ENCODE measurements around the gene NUP214.
"Not testable (repeated sequence)": the region's sequence is repeated elsewhere in the genome, so short reads cannot be mapped to it uniquely, and the experiment has no call there.

Gene NUP214

DNA sequence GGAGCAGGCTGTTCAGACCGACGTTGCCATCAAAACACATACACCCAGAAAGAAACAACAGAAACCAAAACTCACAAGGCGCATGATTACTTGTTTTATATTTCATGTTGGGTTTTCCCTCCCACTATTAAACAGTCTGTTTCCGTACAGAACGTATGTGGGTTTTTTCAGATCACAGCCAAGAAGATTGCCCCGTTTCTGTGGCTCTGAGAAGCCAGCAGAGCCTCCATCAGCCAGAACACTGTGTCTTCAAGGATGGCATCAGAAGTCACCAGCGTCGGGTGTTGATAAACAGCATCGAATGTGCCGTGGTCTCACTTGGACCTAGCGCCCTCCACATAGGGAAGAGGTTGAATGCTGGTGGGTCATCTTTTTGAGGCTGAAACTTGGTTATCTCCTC, 108.2 kb downstream of the NUP214 start:
- DNase-seq = no peak

DNA sequence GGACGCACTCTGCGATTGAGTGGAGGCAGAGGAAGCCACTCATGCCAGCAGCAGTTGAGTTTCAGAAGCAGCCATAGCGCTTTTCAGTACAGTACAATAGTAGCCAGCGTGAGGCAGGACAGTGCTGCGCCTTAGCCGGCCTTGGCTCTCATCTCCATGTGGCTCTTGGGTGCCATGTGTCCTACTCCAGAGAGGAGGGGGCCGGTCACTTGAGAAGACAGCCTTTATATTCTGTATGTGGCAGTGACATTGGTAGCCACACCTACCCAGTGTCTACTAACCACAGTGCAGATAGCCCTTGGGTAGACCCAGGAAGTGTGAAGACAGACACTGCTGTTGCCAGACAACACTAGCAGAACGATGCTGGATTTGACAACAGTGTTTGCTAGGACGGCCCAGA, 108.6 kb downstream of the NUP214 start:
- DNase-seq = no peak

DNA sequence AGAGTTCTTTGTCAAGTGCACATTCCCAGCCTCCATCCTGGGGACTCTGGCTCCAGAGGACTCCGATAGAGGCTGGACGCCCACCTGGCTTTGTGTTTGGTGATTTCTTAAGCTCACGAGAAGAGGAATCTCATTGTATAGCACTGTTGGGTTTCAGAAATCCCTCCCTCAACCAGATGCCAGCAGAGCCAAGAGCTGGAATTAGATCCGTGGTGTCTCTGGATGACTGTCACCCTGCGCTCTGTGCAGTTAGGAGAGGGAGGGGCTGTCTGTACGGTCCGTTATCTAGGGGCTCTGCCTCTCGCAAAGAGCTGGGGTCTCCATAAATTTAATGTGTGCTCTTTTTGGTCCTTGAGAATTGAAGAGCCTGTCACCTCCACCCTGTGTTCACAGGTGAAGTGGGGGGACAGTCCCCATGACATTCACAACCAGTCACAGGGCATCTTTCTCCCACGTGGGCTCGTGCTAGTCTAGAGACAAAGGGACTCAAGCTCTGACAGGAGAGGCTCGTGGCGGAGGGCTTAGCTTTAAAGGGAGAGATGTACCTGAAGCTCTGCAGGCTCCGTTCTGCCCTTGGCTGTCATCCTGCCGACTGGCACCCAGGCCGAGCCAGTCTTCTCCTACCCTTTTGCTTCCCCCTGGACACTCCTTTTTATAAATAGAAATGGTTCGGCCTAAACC, 109.6 kb downstream of the NUP214 start:
- no peak for DNase-seq

DNA sequence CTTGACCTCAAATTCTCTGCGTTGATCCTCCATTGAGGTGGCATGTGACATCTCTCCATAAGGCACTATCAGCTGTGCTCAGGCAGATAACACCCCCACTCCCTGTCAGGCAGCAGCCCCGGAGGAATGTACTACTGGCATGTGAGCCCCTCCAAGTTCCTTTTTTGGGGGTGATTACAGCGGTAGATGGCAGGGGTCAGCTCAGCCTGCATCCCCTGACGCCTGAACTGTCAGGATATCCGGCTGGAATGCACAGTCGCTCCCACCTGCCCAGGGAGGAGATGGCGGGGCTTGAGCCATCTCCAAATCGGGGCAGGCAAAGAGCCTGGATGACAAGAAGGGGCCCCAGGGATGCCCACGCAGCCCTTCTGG, 110.1 kb downstream of the NUP214 start:
- DNase-seq = no peak

DNA sequence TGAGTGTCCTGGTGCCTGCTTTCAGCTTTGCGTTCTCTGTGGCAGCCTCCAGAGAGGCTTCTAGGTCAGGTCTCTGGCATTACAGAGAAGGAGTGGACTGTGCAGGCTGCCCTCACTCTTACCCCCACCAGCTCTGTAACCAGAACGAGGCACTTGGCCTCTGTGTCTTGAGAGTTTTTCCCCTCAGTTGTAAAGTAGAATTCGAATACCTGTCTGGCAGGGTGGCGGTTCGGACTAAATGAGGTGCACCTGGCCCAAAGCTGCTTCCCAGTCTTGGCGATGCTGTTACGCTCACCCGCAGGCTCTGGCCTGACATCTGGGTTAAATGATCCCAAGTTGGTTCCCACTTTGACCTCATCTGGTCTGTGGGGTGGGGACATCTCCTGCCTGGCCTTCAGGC, 110.8 kb downstream of the NUP214 start:
- no peak for DNase-seq

DNA sequence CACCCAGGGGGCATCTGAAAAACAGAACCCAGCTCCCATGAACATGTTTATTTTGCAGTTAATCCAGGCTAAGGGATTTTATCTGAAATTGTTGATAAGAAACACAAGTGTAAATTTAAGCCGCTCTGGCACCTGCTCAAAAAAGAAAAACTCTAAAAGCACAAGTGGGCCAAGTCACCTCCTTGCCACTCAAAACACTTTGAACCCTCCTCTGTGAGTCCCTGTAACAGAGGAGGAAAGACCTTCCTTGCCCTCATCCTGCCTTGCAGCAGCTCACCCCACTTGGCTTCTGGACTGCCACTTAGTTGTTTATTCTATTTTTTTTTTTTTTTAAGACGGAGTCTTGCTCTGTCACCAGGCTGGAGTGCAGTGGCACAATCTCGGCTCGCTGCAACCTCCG, 111.4 kb downstream of the NUP214 start:
- DNase-seq = no peak

DNA sequence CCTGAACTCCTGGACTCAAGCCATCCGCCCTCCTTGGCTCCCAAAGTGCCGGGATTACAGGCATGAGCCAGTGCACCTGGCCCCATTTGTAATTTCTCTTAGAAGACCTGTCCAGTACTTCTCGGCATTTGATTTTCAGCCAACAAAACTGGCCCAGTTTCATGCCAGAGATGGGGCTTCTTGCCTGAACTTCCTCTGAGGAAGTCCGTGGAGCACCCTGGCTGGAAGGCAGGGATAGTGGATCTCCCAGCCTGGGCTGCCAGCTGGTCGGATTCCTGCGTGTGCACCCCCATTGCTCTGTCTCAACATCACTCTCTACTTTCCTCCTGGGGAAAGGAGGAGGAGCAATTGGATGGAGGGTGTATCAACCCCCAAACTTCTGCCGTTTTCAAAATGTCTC, 111.9 kb downstream of the NUP214 start:
- DNase-seq = no peak

DNA sequence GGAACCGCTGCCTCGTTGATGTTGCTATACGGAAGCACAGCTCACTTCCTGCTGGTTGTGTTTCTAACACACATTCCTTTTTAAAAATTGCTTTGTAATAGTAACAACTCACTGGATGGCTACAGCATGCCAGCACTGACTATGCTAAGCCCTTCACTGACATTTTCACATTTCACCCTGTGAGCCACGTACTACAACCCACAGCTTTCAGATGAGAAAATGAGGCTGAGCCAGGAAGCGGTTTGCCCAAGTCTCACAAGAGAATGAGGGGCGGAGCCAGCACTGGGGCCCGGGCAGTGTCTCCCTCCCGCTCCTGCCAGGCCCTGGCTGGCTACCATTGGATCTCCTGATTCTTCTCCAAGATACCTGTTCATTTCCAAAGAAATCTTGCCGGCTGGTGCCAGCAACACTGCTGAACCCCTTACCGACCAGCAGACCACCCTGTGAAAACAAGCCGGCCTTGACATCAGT, 112.6 kb downstream of the NUP214 start:
- peak in 18 of 56 donors; percentile 8 to 55 (median 20) for DNase-seq

DNA sequence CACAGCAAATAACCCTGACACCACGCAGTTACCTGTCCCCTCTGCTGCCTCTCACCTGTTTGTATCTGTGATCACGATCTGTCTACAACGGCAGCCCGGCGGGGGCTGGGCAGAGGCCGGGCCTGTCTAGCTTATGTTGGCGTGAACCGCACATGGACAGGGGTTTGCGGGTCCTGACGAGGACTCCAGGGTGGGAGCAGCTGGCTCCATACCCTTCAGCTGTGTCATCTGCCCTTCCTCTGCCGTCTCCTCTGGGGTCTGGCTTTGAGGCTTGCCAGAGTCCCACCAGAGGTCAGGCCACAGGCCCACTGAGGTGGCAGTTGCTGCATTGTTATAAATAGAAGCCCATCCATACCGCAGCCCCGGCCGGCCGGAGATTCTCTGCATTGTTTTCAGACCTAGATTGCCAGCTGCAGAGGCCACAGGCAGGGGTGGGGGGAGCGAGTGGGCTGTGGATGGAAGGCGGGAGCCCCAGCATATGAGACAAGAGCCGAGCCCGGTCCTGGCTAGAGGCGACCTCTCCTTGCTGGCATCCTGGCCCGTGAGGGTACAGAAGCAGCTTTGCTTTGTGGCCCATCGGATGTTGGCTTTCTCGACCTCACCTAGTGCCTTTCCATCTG, 113.1 kb downstream of the NUP214 start:
- peak in 2 of 56 donors; percentile 14 to 39 for DNase-seq

DNA sequence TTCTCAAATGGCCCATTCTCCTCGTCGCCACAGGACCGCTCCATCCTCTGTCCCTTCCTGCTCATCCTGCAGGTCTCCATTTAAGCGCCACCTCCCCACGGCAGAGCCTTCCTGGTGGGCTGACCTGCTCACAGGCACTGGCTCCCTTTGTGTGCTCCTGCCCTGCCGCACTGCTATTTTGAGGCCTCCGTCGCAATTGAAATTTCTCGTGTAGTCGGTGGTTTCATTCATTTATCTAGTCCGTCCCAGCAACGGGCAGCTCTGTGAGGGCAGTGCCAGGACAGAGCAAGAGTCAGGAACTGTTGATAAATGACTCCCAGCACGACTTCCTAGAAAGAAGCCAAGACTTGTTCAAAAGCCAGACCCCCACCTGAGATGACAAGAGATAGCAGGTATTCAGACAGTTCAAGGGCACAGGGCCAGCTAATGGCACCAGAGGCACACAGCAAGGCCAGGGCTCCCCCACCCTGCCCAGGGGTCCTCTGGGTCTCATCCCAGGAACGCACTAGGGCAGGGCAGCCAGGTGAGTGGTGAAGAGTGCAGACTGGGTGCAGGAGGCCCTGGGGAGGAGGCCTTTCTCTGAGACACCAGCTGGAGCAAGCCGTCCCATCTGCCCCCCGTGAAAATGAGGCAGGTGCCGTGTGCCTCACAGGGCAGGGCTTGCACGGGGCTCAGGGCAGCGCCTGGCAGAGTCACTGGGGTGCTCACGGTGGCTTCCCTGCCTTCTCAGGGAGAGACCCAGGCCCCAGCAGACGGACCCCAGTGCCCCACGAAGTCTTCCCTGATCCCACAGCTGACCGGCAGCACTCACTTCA, 114.0 kb downstream of the NUP214 start:
- no peak for DNase-seq

DNA sequence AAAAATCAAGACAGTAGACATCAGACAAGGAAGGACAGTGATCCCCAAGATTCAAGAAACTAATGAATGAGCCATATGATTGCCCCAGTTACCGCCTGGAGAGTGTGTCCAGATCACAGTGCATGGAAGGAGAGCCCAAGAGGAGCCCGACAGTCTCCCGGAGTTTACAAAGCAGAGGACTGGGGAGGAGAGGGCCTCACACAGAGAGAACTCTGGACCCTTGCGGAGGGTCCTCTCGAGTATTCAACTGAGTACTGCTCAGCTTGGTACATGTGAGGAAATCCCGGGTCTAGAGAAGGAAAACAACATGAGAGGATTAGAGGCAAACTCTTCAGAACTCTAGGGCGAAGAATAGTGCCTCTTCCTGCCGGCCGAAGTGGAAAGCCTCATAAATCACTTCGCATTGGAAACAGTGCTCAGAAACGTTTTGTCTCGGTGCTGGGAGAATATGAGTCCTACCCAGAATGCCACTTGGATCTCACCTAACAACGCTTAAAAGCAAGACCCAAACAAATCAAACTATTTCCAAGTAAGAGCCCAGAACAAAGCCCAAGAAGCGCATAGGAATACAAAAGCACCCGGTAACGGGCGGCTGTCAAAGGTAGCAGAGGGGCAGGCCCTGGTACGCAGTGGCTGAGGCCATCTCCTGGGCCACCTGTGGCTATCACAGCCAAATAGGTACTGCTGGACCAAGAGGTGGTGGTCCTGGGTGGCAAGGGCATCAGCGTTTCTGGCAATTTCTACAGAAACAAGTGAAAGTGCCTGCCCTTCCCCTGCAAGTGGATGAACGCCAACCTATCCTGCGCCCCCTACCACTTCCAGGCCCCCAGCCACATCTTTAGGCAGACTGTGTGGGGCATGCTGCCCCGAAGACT, 114.9 kb downstream of the NUP214 start:
- DNase-seq = no peak

DNA sequence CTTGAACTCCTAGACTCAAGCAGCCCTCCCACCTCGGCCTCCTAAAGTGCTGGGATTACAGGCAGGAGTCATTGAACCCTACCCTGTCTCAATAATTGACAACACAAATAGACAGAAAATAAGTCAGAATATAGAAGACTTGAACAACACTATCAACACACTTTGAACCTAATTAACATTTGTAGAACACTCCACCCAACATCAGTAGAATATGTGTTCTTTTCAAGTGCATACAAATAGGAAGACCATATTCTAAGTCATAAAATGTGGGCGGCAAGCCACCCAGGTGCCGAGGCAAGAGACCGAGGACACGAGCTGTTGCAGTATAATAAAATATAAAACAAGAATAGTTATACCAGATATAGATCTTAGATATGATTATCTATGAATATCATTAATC, 118.9 kb downstream of the NUP214 start:
- not testable (repeated sequence) for DNase-seq

DNA sequence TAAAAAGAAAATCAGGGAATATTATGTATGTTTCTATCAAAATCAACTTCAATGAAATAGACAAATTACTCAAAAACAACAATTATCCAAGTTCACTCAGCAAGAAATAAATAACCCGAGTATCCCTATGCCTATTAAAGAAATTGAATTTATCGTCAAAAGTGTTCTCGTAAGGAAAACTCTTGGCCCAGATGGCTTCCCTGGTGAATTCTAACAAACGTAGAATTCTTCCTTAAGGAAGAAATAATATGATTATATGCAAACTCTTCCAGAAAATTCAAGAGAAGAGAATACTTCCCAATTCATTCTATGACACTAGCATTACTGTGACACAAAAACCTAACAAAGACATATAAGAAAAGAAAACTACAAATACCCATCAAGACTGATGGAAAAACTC, 121.2 kb downstream of the NUP214 start:
- DNase-seq = no peak

DNA sequence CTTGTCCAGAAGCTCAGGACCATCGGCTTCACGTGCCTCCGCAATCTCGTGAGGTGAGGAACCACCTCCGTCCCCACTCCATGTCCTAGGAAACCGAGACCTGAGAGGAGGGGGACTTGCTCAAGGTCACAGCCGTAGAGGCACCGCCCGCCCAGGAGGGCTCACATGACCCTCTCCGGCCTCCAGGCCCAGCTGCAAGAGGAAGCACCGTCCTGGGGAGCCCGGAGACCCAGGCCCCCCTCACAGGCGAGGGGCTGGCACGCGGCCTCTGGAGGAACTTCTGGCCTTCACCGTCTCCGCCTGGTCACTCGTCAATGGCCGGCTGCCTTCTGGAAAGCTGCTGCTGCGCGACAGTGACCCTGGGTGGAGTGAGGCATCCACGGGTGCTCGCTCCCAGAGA, 126.7 kb downstream of the NUP214 start:
- DNase-seq = no peak

DNA sequence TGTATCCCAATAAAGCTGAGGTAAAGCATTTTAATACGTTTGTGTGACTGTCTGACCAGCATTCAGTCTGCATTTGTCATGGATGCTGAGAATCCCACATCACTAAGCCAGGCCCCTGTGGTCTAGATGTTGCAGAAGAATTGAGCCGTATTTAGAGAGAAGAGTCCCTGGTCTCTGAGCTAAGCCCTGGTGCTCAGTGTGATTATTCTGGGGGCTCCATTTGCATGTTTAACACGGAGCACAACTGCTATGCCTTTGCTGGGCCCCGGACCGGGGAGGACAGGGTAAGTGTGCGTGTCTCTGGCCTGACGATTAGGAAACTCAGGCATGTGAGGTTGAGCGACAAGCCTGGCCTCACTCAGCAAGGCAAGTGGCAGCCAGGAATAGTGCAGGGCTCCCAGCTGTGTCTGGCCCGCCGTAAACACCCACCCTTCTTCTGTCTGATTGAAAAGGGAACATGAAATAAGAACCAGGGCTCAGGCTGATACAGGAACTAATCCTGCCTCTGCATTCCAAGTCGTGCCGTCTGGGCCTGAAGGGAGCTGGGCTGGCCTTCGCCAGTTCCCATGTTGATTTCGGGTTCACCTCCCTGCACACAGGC, 128.6 kb downstream of the NUP214 start:
- peak in 16 of 56 donors; percentile 19 to 56 (median 34) for DNase-seq

DNA sequence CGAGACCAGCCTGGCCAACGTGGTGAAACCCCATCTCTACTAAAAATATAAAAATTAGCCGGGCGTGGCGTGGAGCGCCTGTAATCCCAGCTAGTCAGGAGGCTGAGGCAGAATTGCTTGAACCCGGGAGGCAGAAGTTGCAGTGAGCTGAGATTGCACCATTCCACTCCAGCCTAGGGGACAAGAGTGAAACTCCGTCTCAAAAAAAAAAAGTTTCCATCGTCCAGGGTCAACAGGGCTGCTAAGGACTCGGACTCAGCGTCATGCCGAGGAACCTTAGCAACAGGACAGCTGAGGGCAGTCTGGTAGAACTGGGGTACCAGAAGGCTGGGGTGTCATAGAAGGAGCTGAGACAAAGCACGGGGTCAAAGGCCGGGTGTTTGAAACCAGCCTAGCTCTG, 129.2 kb downstream of the NUP214 start:
- DNase-seq = no peak

DNA sequence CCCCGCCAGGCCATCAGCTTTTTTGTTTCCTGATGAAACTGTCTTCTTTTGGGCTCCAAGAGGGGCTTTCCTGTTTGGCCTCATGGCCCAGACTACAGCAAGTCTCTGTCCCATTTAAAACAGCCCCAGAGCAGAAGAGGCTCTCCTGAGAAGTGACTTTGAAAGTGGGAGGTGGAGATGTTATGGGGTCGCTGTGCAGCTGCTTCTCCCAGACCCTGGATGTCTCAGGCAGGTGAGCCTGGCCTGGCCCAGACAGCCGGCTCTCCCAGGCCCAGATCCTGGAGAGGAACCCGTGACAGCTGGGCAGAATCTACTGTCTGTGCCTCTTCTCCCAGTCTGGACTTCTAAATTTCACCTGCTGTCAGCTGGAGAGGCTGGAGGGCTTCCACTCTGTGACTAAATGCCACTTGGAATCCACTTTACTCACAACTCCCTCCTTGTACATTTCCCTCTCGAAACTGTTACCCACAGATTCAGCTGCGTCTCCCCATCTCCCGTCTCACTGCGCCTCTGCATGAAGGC, 130.4 kb downstream of the NUP214 start:
- no peak for DNase-seq

DNA sequence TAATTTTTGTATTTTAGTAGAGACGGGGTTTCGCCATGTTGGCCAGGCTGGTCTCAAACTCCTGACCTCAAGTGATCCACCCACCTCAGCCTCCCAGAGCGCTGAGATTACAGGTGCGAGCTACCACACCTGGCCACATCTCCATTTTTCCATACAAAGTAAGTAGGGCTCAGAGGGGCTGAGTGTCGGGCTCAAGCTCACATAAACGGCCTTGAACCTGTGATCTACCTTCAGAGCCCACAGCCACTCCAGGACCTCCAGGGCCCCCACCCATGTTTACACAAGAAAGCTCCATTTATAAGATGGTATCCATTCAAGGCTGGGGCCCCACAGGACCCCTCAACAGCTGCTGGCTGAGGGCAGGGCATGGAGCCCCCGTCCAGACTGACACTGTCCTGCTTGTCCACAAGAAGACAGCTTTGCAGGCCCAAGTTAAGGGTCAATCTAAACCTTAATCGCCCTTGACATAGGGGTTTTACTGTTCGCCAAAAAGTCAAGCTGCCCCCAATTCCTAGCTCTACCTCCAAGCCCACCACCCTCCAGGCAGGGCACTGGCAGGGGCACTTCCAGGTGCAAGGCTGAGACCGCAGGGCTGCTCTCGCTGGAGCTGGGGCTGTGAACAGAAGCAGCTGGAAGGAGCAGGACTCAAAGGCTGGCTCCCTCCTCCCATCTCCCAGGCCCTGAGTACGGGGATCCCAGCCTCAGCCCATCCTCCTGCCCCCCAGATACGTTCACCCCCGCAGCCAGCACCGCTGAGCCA, 132.1 kb downstream of the NUP214 start:
- DNase-seq = no peak

DNA sequence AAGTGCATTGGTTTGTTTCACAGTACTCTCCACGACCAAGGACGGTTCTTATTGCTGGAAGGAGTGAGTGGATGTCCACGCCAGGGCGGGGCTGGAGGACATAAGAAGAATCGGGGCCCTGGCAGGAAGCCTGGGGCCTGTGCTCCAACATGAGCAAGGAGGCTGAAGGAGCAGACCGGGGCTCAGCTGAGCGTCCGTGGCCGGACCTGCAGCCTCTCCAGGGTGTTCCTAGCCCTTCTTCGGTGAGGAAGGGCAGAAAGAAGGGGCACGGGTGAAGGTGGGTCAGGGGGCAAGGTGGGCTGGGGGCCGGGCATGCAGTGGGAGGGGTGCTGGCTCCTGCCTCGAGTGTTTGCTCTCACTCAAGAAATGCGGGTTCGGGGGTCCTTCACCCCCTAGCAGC, 132.8 kb downstream of the NUP214 start:
- DNase-seq = no peak

All from nucleus accumbens (tissue), 56 donors.